ENCODE data around the gene ANKRD13B. TPM values are rescaled to one million over a fixed set of nuclear protein-coding genes. Genes with fewer than 3 reads are reported as not detected.

ANKRD13B gene
- total RNA-seq, 4 donors from 2014 or later, result 2.9 to 8.6 (median 5.6) TPM

DNA sequence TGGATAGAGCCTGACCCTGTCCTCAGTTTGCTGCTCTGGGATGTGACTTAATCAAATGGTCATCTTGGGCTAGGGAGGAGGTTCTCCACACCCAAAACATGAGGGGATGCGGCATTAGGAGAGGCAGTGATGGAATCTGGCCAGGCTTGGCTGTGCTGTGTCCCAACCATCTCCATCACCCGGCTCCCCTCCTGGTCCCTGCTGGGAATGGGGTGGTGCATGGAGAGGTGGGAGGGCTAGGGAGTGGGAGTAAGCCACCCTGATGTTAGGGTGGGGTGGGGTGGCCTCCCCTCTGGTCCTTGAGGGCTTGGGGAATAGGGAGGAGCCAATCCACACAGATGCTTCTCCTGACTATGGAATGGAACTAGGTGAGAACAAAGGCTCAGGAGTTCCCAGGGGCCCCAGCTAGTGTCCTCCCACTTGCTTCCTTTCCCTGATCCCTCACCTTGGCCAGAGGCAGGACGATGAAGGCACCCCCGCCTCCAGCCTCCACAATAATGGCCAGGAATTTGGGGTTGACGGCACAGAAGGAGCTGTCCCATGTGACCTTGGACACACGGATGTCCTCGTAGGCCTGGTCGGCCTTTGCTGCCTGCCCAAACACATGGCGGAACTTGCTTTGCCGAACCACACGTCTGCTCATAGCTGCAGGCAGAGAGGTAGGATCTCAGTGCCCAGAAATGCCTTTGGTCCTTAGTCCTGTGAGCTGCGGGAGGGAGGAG is 28.0 kb downstream of the ANKRD13B start:
- H3K36me3 ChIP-seq, result no peaks in the 10 kb centered on the region
- DNase-seq, result no peak
- TF ChIP-seq POLR2A (IDR thresholded peaks at IDR 0.05) (no peak), POLR2AphosphoS5 (IDR thresholded peaks at IDR 0.05) (no peak), EP300 (IDR thresholded peaks at IDR 0.05; ENCODE audit: low read depth) (no peak), CTCF (IDR thresholded peaks at IDR 0.05) (no peak)
- no peak overlapping the region for H3K4me3 ChIP-seq
- 94 to 100% methylated on average over 2 to 12 of the region's 12 CpGs for WGBS, 2 donors (ENCODE audit: low coverage in 1 of 2)
- H3K27ac ChIP-seq, result no peak overlapping the region
- peaks cover 30 to 48% (median 36%) of the 10 kb centered on the region in 4 donors for H3K4me1 ChIP-seq
- H3K9me3 ChIP-seq, result no peaks in the 10 kb centered on the region
- peaks cover 10% of the 10 kb centered on the region for H3K27me3 ChIP-seq
- intact Hi-C loops (cut with DNase I; ENCODE audit: low total_unique reads) (no loop called here), in situ Hi-C loops (cut with MboI; ENCODE audit: low pct_ligation_motif_present in 1 of 4, low pct_unique_long_range_greater_than_20kb in 1 of 4, low sequenced_read_pairs in 3 of 4) (loop anchor here in 1 of 4 donors (25.0 kb wide), 1 partner anchor 316 kb away; the partner anchor contains the start of genes EFCAB5 and SSH2)

DNA sequence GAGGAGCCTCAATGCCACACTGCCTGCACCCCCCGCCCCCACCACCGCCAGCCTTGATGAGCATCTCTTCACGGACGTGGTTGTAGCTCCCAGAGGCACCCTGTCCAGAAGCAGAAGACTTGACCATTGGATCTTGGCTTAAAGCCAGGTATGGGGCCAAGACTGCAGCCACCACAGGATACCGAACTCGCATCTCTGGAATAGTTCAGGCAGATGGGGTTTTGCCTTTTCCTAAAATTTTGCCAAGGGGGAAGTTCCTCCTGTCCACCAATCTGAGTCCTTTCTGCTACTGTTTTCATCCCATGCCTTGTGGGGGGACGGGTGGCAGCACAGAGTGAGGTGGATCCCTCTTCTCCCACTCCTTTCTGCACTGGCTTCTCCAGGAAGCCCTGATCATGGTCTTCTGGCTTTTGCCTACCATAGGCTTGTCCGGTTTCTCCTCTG is 28.8 kb downstream of the ANKRD13B start:
- DNase-seq, result no peak
- intact Hi-C loops (cut with DNase I; ENCODE audit: low total_unique reads) (no loop called here), in situ Hi-C loops (cut with MboI; ENCODE audit: low pct_ligation_motif_present in 1 of 4, low pct_unique_long_range_greater_than_20kb in 1 of 4, low sequenced_read_pairs in 3 of 4) (loop anchor here in 1 of 4 donors (25.0 kb wide), 1 partner anchor 316 kb away; the partner anchor contains the start of genes EFCAB5 and SSH2)
- H3K4me3 ChIP-seq, result peak overlapping the region in 3 of 4 donors; percentile 46 to 63 (median 50)
- H3K4me1 ChIP-seq, result peaks cover 21 to 40% (median 28%) of the 10 kb centered on the region in 4 donors
- no peaks in the 10 kb centered on the region for H3K36me3 ChIP-seq
- H3K27ac ChIP-seq, result peak overlapping the region; percentile 66 to 83 (median 78)
- 51 to 72% methylated on average over 2 to 8 of the region's 8 CpGs for WGBS, 2 donors (ENCODE audit: low coverage in 1 of 2)
- peaks cover 2% of the 10 kb centered on the region for H3K27me3 ChIP-seq
- no peaks in the 10 kb centered on the region for H3K9me3 ChIP-seq
- TF ChIP-seq EP300 (IDR thresholded peaks at IDR 0.05; ENCODE audit: low read depth) (no peak), CTCF (IDR thresholded peaks at IDR 0.05) (no peak), POLR2A (IDR thresholded peaks at IDR 0.05) (no peak), POLR2AphosphoS5 (IDR thresholded peaks at IDR 0.05) (no peak)

DNA sequence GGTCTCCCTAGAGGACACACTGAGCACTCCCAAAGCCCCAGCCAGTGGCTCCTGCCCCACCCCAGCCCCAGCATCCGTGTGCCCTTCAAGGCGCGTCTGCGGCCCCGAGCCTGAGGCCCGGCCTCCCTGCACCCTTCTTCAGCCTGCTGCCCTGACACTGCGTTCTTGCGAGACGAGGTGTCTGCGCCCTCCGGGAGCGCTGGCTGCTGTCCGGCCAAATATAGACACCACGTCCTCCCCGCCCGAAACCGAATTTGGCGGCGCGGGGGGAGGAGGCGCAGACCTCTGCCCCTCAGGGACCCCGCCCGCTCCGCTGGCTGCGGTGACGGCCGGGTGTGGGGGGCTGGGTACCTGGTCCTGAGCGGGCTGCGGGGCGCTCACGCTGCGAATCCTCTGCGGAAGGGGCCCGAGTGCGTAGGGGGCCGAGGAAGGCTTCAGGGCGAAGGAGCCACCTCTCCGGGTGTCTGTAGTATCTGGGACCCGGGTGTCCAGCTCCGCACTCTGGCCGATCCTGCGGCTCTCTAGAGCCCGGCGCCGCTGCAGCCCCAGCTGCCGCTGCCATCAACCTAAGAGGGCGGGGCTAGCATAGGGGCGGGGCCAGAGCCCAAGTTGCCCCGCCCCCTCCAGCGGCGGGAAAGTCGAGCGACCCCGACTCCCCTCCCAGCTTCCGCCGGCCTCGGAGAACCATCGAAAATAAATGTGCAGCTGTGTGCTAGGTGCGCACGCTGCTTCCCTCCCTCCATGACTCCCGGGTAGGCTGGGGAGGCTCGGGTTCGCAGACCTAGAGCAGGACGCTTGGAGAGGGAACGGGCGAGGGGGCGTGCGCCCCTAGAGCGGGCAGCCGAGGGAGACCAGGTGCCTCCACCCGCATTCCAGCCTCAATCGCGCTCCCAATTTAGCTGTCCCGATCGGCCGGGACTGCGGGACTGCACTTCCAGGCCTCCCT is 29.7 kb downstream of the ANKRD13B start, which contains the start of gene CORO6:
Gene CORO6, minus strand, starts transcription at position 576 of the 946 bp plus-strand sequence. CDS start 1,491 bp downstream, outside the sequence.
- Histone ChIP-seq H3K9me3 (no peaks in the 10 kb centered on the region), H3K4me1 (peaks cover 13 to 31% (median 19%) of the 10 kb centered on the region in 4 donors), H3K36me3 (no peaks in the 10 kb centered on the region), H3K27ac (peak within 1 kb of the TSS; percentile 66 to 83 (median 78)), H3K4me3 (peak within 1 kb of the TSS; percentile 46 to 72 (median 56)), H3K27me3 (no peaks in the 10 kb centered on the region)
- TF ChIP-seq POLR2AphosphoS5 (IDR thresholded peaks at IDR 0.05), result peak in 1 of 3 donors; percentile 59
- no peak for TF ChIP-seq EP300 (IDR thresholded peaks at IDR 0.05; ENCODE audit: low read depth)
- in situ Hi-C loops (cut with MboI; ENCODE audit: low pct_ligation_motif_present in 1 of 4, low pct_unique_long_range_greater_than_20kb in 1 of 4, low sequenced_read_pairs in 3 of 4), result loop anchor here in 1 of 4 donors (25.0 kb wide), 1 partner anchor 315 kb away; the partner anchor contains the start of genes EFCAB5 and SSH2
- intact Hi-C loops (cut with DNase I; ENCODE audit: low total_unique reads), result no loop called here
- DNase-seq, result peak; percentile 47
- 4% methylated on average over 54 of the region's 77 CpGs; no CpG with 5 or more reads in 1 of the 2 donors for WGBS, 2 donors (ENCODE audit: low coverage in 1 of 2)

DNA sequence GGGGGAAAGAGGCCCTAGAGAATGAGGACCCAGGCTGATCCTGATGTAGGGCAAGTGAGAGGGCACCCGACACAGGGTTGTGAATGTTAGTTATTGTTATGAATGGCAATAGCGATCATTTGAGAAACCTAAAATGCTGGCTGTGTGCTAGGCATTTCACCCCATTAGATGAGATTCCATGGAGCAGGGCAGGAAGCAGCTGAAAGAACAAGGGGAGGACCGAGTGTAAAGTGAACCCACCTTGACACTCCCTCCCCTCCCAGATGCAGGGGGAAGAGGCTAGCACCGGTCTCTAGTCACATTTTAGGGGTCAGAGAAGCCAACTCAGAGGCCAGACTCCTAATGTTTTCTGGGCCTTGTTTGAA is 30.3 kb downstream of the ANKRD13B start:
- no peak for DNase-seq
- in situ Hi-C loops (cut with MboI; ENCODE audit: low pct_ligation_motif_present in 1 of 4, low pct_unique_long_range_greater_than_20kb in 1 of 4, low sequenced_read_pairs in 3 of 4) (loop anchor here in 1 of 4 donors (25.0 kb wide), 1 partner anchor 314 kb away; the partner anchor contains the start of genes EFCAB5 and SSH2), intact Hi-C loops (cut with DNase I; ENCODE audit: low total_unique reads) (no loop called here)
- Histone ChIP-seq H3K27me3 (no peaks in the 10 kb centered on the region), H3K9me3 (no peaks in the 10 kb centered on the region), H3K36me3 (no peaks in the 10 kb centered on the region), H3K4me3 (peak overlapping the region in 3 of 4 donors; percentile 46 to 63 (median 50)), H3K4me1 (peaks cover 8 to 25% (median 13%) of the 10 kb centered on the region in 4 donors), H3K27ac (peak overlapping the region in 2 of 4 donors; percentile 77 to 83)
- TF ChIP-seq EP300 (IDR thresholded peaks at IDR 0.05; ENCODE audit: low read depth) (no peak), CTCF (IDR thresholded peaks at IDR 0.05) (no peak), POLR2AphosphoS5 (IDR thresholded peaks at IDR 0.05) (no peak), POLR2A (IDR thresholded peaks at IDR 0.05) (no peak)
- 50 to 67% methylated on average over 2 to 4 of the region's 4 CpGs for WGBS, 2 donors (ENCODE audit: low coverage in 1 of 2)

All from transverse colon (tissue), 4 donors.